NCI-H524 (cell line): ENCODE data around the gene CRIM1.

Experiments used
- DNase-seq, 2 experiments: peaks; one replicate each; lab custom pipeline; 2025; lab: John Stamatoyannopoulos, UW

CRIM1 gene

GRCh38 chr2:36578343-36579296 lies 223.0 kb downstream of the CRIM1 start:
- no peak for DNase-seq

GRCh38 chr2:36579297-36579664 lies 223.7 kb downstream of the CRIM1 start:
- no peak for DNase-seq

DNA sequence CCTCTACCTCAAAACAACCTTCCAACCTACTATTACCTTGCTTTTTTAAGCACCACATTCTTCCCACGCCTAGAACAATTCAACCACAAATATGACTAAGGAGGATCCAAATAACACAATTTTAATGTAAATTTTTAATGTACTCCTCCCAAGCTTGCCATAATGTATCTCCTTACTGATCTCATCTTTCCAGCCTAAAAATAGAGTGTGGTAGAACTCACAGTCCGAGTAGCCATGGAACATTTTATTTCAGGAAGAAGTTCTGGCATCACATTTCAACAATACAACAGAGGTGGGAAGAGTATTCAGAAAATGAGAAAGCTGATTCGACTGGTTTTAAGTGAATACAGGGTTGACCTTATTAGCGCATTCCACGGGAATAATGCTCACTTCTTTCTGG lies 227.0 kb downstream of the CRIM1 start:
- DNase-seq: no peak

DNA sequence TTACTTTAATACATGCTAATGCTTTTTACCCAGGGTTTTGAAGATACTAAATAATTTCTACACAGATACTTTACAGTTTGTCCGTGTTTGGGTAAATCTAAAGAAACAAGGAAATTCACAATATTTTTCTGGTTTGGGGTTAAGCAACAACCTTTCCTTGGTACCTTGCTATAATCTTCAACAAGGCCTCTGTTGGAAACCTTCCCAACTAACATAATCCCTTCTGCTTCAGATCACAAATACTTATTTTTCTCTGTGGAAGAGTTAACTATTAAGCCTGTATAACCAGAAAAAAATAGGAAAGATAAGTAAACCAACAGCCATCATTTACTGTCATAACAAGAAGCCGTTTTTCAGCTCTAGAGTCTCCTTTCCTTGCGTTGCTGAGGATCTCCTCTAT lies 227.4 kb downstream of the CRIM1 start:
- no peak for DNase-seq

- DNase-seq: no peak
Measured at GRCh38 chr2:36584148-36584794, 228.7 kb downstream of the CRIM1 start.

GRCh38 chr2:36586672-36587071 lies 231.1 kb downstream of the CRIM1 start:
- no peak for DNase-seq

- no peak for DNase-seq
Measured at GRCh38 chr2:36587101-36587500, 231.5 kb downstream of the CRIM1 start.

- no peak for DNase-seq
Measured at GRCh38 chr2:36587556-36587955, 232.0 kb downstream of the CRIM1 start.

- peak; percentile 39 to 73 for DNase-seq
Measured at GRCh38 chr2:36589230-36589630, 233.7 kb downstream of the CRIM1 start.

DNA sequence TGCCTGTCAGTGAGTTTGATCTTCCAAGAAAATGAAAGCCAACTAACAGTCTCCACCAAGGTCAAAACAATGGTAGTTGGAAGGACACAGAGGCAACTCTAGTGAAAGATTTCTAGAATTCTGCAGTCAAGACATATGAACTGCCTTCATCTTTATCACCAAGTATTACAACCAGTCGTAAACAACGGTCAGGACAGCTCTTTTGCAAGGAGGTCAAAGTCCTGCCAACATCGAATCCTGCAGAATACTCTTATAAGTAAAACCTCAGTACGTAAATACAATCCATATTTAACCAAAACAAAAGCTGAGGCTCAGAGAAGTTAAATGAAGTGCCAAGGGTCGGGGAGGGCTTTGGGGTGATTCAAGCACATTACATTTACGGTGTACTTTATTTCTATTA lies 239.3 kb downstream of the CRIM1 start:
- DNase-seq: no peak

- no peak for DNase-seq
Measured at GRCh38 chr2:36596397-36596796, 240.8 kb downstream of the CRIM1 start.

- DNase-seq: no peak
Measured at GRCh38 chr2:36597003-36597531, 241.5 kb downstream of the CRIM1 start.

GRCh38 chr2:36597532-36598377 lies 242.2 kb downstream of the CRIM1 start, which contains the start of gene FEZ2:
Gene FEZ2 (minus strand): TSS chr2:36598168. CDS start chr2:36598142, 26 bp downstream.
- DNase-seq: peak; percentile 50 to 76
